HG02623 (cell line): ENCODE measurements around the gene TEAD1.
"Not testable (repeated sequence)": the region's sequence is repeated elsewhere in the genome, so short reads cannot be mapped to it uniquely, and the experiment has no call there.

Source experiments
- ATAC-seq: cut with Tn5 transposase; IDR thresholded peaks from one replicate; pipeline ENCODE4 v1.9.1; 2021; ENCODE audit warnings: moderate library complexity; ENCODE audit not compliant: unreplicated experiment

The TEAD1 gene

DNA sequence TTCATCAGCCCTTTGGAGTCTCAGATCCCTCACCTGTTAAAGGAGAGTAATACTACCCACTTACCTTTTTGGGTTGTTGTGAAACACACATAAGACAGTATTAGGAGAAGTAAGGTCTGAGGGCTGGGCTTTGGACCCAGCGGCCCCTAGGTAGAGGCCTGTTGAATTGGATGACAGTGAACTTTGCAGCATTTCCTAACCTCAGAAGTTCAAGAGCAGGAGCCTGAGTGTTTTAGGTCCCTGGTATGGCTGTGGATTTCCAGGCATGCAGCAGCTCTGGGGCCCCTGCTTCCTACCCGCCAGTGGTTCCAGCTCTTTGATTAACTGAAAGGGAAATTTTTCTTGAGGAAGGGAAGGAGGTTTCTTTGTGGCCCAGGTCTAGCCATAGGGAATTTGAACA lies 58.9 kb downstream of the TEAD1 start:
- ATAC-seq, result no peak

DNA sequence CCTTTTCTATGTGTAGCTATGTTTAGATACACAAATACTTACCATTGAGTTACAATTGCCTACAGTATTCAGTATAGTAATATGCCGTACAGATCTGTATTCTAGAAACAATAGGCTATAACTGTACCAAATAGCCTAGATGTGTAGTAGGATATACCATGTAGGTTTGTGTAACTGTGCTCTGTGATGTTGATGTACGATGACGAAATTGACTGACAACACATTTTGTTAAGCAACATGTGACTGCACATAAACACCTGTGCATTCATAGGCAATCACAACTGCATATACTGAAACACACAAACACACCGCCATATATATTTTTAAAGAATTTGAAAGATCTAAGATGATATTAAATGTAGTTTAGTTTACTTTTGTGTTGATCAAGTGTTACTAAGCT lies 60.4 kb downstream of the TEAD1 start:
- no peak for ATAC-seq

GRCh38 chr11:12735262-12735661 lies 61.0 kb downstream of the TEAD1 start:
- ATAC-seq, result no peak

GRCh38 chr11:12737024-12737423 lies 62.8 kb downstream of the TEAD1 start:
- ATAC-seq, result no peak

- no peak for ATAC-seq
Measured at GRCh38 chr11:12741671-12742216, 67.5 kb downstream of the TEAD1 start.

DNA sequence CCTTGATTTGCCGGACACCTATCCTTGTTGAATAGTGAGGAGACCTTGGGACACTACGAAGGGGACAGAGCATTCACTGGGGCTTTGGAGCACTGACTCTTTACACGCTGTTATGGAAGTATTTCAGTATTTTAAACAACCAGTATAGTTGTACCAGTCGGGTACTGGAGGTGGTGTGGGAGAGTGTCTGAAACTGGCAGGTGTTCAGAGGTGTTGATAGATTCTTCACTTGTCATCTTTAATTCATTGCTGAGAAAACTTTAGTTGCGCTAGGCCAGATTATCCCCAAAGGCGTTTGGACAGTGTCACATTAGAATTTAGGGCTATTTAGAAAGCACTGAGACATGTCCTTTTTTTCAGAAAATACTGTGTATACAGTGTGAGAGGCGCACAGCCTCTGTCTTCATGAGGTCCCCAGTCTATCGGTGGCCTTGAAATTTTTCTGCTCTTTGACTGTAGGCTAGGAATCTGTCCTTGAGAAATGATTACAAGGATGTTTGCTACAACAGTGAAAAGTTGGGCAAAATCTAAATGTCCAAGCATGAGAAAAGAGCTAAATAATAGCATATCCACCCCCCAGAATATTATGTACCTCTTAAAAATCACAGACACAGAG lies 69.7 kb downstream of the TEAD1 start:
- ATAC-seq, result no peak

GRCh38 chr11:12744826-12745502 lies 70.7 kb downstream of the TEAD1 start:
- no peak for ATAC-seq

GRCh38 chr11:12745787-12746186 lies 71.6 kb downstream of the TEAD1 start:
- no peak for ATAC-seq

DNA sequence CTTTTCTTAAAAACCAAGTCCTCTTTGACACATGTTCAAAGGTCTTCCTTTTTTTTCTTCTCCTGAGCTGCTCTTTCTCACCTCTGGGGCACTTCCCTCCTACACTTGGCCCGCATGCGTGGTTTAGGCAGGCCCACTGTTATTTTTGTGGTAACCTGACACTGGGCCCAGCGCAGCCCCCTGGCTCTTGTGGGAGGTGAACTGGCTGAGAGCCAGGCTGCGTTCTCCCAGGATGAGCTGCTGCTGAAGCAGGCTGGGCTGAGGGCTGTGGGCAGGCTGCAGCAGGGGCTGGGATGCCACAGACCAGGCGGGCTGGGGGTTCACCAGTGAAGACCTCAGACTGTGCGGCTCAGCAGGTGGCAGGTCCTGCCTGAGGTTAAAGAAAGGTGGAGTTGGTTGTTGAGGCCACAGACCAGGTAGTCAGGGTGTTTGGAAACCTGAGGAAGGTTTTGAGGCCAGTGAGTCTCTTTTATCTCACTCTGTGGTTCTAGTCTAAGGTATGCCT lies 72.4 kb downstream of the TEAD1 start:
- no peak for ATAC-seq

- no peak for ATAC-seq
Measured at GRCh38 chr11:12748561-12748960, 74.3 kb downstream of the TEAD1 start.

DNA sequence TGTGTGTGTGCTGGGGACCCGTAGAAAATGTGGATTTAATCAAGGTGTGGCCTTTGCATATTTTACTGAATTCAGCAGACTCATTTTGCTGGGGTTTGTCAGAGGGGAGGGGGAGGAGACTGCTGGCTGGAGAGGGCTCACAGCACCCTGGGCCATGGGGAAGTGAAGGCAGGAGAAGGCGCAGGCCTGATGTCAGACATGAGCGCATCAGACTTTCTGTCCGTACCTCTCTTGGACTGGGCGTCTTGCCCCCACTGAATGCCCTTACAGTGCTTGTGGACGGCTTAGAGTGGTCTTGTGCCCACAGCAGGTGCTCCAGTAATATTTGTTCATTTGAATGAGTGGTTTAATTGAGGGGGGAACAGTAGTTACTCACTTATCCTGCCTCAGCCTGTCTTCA lies 75.2 kb downstream of the TEAD1 start:
- no peak for ATAC-seq

GRCh38 chr11:12750181-12750580 lies 76.0 kb downstream of the TEAD1 start:
- ATAC-seq, result no peak

DNA sequence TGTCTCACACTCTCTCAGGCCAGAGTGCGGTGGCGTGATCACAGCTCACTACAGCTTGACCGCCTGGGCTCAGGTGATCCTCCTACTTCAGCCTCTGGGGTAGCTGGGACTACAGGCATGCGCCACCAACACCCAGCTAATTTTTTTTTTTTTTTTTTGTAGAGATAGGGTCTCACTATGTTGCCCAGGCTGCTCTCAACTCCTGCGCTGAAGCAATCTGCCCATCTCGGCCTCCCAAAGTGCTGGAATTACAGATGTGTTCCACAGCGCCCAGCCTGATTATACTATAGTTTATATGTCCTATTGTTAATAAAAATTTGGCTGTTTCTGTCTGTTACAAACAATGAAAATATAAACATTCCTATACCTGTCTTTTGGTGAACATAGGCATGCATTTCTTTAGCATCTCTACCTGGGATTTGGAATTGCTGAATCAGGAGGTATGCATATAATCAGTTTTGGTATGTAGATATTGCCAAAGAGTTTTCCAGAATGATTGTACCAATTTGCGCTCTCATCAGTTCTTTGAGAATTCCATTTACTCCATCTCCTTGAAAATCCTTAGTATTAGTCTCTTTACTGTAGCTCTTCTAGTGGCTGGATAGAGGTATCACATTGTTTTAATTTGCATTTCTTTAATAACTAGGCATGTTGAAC lies 78.8 kb downstream of the TEAD1 start:
- ATAC-seq, result no peak

- no peak for ATAC-seq
Measured at GRCh38 chr11:12754021-12754420, 79.8 kb downstream of the TEAD1 start.

- no peak for ATAC-seq
Measured at GRCh38 chr11:12754582-12755234, 80.5 kb downstream of the TEAD1 start.

- ATAC-seq, result no peak
Measured at GRCh38 chr11:12755510-12756453, 81.6 kb downstream of the TEAD1 start.

DNA sequence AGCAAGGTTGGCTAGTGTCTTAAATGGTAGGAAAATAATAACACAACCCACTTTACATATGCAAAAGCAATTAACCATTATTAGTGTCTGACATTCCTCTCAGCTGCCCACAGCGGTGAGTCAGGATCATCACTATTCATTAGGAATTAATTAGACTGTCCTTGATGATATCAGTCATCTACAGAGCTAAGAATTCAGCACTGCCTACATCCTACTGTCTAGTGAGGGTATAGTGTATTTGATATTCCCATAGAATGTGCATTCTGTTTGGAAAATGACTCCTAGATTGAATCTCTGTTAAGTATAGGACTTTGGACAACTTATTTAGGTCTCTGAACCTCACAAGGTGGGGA lies 82.2 kb downstream of the TEAD1 start:
- no peak for ATAC-seq

DNA sequence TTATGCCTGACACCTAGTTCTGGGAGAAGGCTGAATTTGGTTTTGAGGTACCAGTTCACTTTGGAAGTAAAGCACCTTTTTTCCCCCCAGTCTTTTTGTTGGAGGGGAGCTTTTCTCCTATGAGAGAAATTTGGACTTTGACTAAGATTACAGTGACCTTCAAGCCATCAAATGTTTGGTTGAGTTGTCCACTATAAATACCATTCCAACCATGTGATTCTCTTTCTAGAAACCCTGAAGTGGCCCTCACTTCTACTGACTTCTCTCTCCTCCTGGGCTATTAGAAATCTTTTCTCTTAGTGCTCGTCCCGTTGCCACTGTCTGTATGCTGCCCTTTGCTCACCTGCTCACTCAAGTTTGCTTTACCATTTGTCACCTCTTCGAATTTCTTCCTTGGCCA lies 82.6 kb downstream of the TEAD1 start:
- ATAC-seq, result no peak

GRCh38 chr11:12757416-12757815 lies 83.2 kb downstream of the TEAD1 start:
- no peak for ATAC-seq

DNA sequence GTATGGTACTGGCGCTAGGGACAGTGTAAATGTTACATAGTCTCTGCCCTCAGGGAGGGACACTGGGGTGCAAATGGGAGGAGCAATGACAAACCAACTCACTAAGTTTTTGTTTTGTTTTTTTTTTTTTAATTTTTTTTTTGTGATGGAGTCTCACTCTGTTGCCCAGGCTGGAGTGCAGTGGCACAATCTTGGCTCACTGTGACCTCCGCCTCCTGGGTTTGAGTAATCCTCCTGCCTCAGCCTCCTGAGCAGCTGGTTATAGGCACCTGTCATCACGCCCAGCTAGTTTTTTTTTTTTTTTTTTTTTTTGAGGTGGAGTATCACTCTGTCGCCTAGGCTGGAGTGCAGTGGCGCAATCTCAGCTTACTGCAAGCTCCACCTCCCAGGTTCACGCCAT lies 83.9 kb downstream of the TEAD1 start:
- not testable (repeated sequence) for ATAC-seq
